ENCODE data around the gene MCM9. TPM values are rescaled to one million over a fixed set of nuclear protein-coding genes. Genes with fewer than 3 reads are reported as not detected.

The MCM9 gene
- total and polyA plus RNA-seq, 2 donors from 2014 or later, result 4.8 to 25.9 TPM

DNA sequence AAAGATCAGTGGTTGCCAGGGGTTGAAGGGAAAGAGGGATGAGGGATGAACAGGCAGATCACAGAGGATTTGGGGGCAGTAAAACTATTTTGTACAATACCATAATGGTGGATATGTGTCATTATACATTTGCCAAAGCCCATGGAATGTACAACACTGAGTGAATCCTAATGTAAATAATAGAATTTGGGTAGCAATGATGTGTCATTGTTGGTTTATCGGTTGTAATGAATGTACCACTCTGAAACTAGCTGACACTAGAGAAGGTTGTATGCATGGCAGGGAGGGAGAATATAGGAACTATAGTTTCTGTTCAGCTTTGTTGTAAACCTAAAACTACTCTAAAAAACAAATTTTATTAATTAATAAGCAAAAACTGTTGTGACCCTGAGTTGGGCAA is 58.8 kb downstream of the MCM9 start:
- intact Hi-C loops (cut with DNase I), result no loop called here
- H3K4me1 ChIP-seq (ENCODE audit: control insufficient read depth in 2 of 3, insufficient read depth in 2 of 3, low read depth in 1 of 3, low read length in 3 of 3), result no peaks in the 10 kb centered on the region
- no peak for FAIRE-seq

DNA sequence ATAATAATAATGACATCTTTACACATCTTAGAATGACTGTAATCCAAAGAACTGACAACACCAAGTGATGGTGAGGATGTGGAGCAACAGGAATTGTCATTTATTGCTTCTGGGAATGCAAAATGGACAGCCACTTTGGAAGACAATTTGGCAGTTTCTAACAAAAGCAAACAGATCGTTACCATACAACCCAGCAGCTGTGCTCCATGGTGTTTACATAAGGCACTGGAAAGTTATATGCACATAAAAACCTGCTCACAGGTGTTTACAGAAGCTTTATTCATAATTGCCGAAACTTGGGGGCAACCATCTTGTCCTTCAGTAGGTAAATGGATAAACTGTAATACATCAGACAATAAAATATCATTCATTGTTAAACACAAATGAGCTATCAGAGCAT is 59.3 kb downstream of the MCM9 start:
- Histone ChIP-seq H3K4me3 (ENCODE audit: low read length in 3 of 3) (no peak overlapping the region), H3K9me3 (ENCODE audit: control insufficient read depth in 2 of 3, insufficient read depth in 1 of 3, low read length in 3 of 3) (no peaks in the 10 kb centered on the region), H3K36me3 (ENCODE audit: control insufficient read depth in 2 of 3, insufficient read depth in 3 of 3, low read length in 3 of 3) (no peaks in the 10 kb centered on the region), H3K27me3 (ENCODE audit: control insufficient read depth, insufficient read depth, low read length) (no peaks in the 10 kb centered on the region), H3K9ac (ENCODE audit: low read length in 3 of 3) (no peak overlapping the region), H3K4me1 (ENCODE audit: control insufficient read depth in 2 of 3, insufficient read depth in 2 of 3, low read depth in 1 of 3, low read length in 3 of 3) (no peaks in the 10 kb centered on the region), H3K27ac (ENCODE audit: low read depth in 2 of 2, low read length in 2 of 2) (no peak overlapping the region)
- no peak for FAIRE-seq
- no peak for DNase-seq
- TF ChIP-seq, protein P1, sequence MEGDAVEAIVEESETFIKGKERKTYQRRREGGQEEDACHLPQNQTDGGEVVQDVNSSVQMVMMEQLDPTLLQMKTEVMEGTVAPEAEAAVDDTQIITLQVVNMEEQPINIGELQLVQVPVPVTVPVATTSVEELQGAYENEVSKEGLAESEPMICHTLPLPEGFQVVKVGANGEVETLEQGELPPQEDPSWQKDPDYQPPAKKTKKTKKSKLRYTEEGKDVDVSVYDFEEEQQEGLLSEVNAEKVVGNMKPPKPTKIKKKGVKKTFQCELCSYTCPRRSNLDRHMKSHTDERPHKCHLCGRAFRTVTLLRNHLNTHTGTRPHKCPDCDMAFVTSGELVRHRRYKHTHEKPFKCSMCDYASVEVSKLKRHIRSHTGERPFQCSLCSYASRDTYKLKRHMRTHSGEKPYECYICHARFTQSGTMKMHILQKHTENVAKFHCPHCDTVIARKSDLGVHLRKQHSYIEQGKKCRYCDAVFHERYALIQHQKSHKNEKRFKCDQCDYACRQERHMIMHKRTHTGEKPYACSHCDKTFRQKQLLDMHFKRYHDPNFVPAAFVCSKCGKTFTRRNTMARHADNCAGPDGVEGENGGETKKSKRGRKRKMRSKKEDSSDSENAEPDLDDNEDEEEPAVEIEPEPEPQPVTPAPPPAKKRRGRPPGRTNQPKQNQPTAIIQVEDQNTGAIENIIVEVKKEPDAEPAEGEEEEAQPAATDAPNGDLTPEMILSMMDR (IDR thresholded peaks at IDR 0.05; ENCODE audit: borderline replicate concordance, extremely low read depth, insufficient read depth), result no peak
- intact Hi-C loops (cut with DNase I), result no loop called here

More for the DNA sequence above, 58.8 kb downstream of the MCM9 start:
- DNase-seq, result no peak
- Histone ChIP-seq H3K36me3 (ENCODE audit: control insufficient read depth in 2 of 3, insufficient read depth in 3 of 3, low read length in 3 of 3) (no peaks in the 10 kb centered on the region), H3K27me3 (ENCODE audit: control insufficient read depth, insufficient read depth, low read length) (no peaks in the 10 kb centered on the region), H3K4me3 (ENCODE audit: low read length in 3 of 3) (no peak overlapping the region), H3K9me3 (ENCODE audit: control insufficient read depth in 2 of 3, insufficient read depth in 1 of 3, low read length in 3 of 3) (no peaks in the 10 kb centered on the region), H3K9ac (ENCODE audit: low read length in 3 of 3) (no peak overlapping the region), H3K27ac (ENCODE audit: low read depth in 2 of 2, low read length in 2 of 2) (no peak overlapping the region)
- TF ChIP-seq, protein P1 (IDR thresholded peaks at IDR 0.05; ENCODE audit: borderline replicate concordance, extremely low read depth, insufficient read depth), result no peak

DNA sequence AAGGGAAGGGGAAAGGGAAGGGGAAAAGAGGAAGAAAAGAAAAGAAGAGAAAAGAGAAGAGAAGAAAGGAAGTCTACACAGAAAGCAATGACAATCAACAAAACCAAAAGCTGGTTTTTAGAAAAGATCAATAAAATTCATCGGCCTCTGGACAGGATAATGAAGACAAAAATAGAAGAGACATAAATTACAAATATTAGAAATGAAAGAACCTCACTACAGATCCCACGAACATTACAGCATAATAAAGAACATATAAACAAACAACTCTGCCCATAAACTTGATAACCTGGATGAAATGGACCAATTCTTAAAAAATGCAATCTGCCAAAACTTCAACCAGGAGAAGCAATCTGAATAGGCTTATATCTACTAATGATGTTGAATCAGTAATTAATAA is 61.7 kb downstream of the MCM9 start:
- Histone ChIP-seq H3K27me3 (ENCODE audit: control insufficient read depth, insufficient read depth, low read length) (no peaks in the 10 kb centered on the region), H3K36me3 (ENCODE audit: control insufficient read depth in 2 of 3, insufficient read depth in 3 of 3, low read length in 3 of 3) (no peaks in the 10 kb centered on the region), H3K27ac (ENCODE audit: low read depth in 2 of 2, low read length in 2 of 2) (no peak overlapping the region), H3K9me3 (ENCODE audit: control insufficient read depth in 2 of 3, insufficient read depth in 1 of 3, low read length in 3 of 3) (no peaks in the 10 kb centered on the region), H3K4me1 (ENCODE audit: control insufficient read depth in 2 of 3, insufficient read depth in 2 of 3, low read depth in 1 of 3, low read length in 3 of 3) (no peaks in the 10 kb centered on the region), H3K4me3 (ENCODE audit: low read length in 3 of 3) (no peak overlapping the region), H3K9ac (ENCODE audit: low read length in 3 of 3) (no peak overlapping the region)
- TF ChIP-seq, protein P1 (IDR thresholded peaks at IDR 0.05; ENCODE audit: borderline replicate concordance, extremely low read depth, insufficient read depth), result no peak
- DNase-seq (no peak), FAIRE-seq (no peak)
- intact Hi-C loops (cut with DNase I), result no loop called here

DNA sequence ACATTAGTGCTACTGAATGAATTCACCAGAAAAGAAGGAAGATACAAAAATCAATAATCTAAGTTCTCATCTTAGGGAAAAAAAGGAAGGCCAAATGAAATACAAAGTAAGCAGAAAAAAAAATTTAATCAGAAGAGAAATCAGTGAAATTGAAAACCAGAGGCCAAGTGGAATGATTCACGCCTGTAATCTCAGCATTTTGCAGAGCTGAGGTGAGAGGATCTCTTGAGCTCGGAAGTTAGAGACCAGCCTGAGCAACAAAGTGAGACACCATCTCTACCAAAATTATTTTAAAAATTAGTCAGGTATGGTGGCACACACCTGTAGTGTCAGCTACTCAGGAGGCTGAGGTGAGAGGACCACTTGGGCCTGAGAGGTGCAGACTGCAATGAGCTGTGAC is 62.2 kb downstream of the MCM9 start:
- H3K27ac ChIP-seq (ENCODE audit: low read depth in 2 of 2, low read length in 2 of 2), result no peak overlapping the region
- no peak for FAIRE-seq
- H3K27me3 ChIP-seq (ENCODE audit: control insufficient read depth, insufficient read depth, low read length), result no peaks in the 10 kb centered on the region
- TF ChIP-seq, protein P1 (IDR thresholded peaks at IDR 0.05; ENCODE audit: borderline replicate concordance, extremely low read depth, insufficient read depth), result no peak
- no peaks in the 10 kb centered on the region for H3K9me3 ChIP-seq (ENCODE audit: control insufficient read depth in 2 of 3, insufficient read depth in 1 of 3, low read length in 3 of 3)
- no peaks in the 10 kb centered on the region for H3K4me1 ChIP-seq (ENCODE audit: control insufficient read depth in 2 of 3, insufficient read depth in 2 of 3, low read depth in 1 of 3, low read length in 3 of 3)
- no peak for DNase-seq
- H3K4me3 ChIP-seq (ENCODE audit: low read length in 3 of 3), result no peak overlapping the region
- H3K36me3 ChIP-seq (ENCODE audit: control insufficient read depth in 2 of 3, insufficient read depth in 3 of 3, low read length in 3 of 3), result no peaks in the 10 kb centered on the region
- intact Hi-C loops (cut with DNase I), result no loop called here
- H3K9ac ChIP-seq (ENCODE audit: low read length in 3 of 3), result no peak overlapping the region

Data from kidney (tissue), 14 donors.